Tibial artery (tissue), 4 donors: Measurements from ENCODE around the gene ZNF512B.
A peak's percentile ranks its signal among the peaks of the same experiment; 100 is the strongest.

Source experiments
- DNase-seq, 2 donors: peaks; one replicate each; pipeline ENCODE4 v3.0.0-alpha.2; 2019
- H3K27ac ChIP-seq, 2 donors: fragments of 200-600 bp; sonication (generic) in 1 of 2; 1 replicate in 1 of 2; 2 replicates in 1 of 2; pipeline ENCODE4 v1.5.1; 2018 to 2019; ENCODE audit warnings: mild to moderate bottlenecking in 1 of 2
- H3K27me3 ChIP-seq, 2 donors: fragments of 200-600 bp; sonication (generic) in 1 of 2; one replicate each; pipeline versions ENCODE4 v1.5.1 to v1.6.0; 2016 to 2019
- H3K36me3 ChIP-seq, 3 donors: fragments of 200-600 bp; sonication (generic) in 2 of 3; one replicate each; pipeline ENCODE4 v1.5.1; 2016 to 2019; ENCODE audit warnings: mild to moderate bottlenecking in 2 of 3
- H3K4me1 ChIP-seq, 4 donors: fragments of 200-600 bp; sonication (generic) in 2 of 4; 1 replicate in 3 of 4; 2 replicates in 1 of 4; pipeline ENCODE4 v1.5.1; 2016 to 2019
- H3K4me3 ChIP-seq, 2 donors: fragments of 200-600 bp; sonication (generic) in 1 of 2; 1 replicate in 1 of 2; 2 replicates in 1 of 2; pipeline ENCODE4 v1.5.1; 2018 to 2019; ENCODE audit warnings: mild to moderate bottlenecking in 2 of 2
- H3K9me3 ChIP-seq, 3 donors: fragments of 200-600 bp; sonication (generic) in 1 of 3; one replicate each; pipeline ENCODE4 v1.5.1; 2016 to 2019
- intact Hi-C: fragments of 100-400 bp; cut with DNase I; formaldehyde crosslinking; loops from one replicate; pipeline ENCODE4 v1.15.0; 2023; ENCODE audit warnings: low total_unique reads
- TF ChIP-seq, protein P1 (sequence below), 2 experiments: fragments of 200-600 bp in 1 of 2; fragments of 450-650 bp in 1 of 2; IDR thresholded peaks; one replicate each; pipeline ENCODE4 v1.5.1; 2017 to 2019; ENCODE audit warnings: antibody characterized with exemption in 2 of 2, mild to moderate bottlenecking in 1 of 2, moderate library complexity in 1 of 2

The ZNF512B gene

DNA sequence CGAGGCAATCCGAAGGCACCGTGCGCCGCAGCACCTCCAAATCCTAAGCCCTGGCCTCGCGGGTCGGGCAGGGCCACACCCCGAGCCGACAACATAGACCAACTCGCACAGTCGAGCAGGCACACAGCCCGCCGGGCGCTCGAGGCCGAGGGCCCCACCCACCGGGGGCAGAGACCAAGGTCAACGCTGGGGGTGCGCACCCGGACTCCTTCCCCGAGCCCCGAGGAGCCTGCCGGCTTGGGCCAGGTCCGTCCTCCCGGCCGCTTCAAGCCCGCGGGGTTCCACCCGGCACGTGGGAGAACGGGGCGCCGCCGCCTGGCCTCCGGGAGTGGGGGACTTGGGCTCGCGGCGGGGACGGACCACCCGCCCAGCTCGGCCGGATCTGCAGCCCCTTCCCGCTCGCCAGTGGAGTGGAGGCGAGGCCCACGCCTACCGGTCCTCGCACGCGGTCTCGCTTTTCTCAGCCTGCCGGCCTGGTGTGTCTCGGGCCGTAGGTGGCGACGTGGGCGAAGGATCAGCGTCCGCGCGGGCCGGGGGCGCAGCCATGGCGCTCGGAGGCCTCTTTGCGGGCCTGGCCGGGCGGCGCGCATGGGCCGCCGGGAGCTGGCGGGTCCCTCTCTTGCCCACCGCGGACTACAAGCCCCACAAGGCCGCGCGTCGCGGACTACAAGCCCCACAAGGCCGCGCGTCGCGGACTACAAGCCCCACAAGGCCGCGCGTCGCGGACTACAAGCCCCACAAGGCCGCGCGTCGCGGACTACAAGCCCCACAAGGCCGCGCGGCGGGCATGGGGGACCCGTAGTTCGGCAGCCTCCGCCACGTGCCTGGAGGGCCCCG is 13.7 kb downstream of the ZNF512B start, which contains the start of gene UCKL1:
Gene UCKL1 (minus strand): TSS at position 590 of the 837 bp plus-strand sequence. CDS start 44 bp downstream, at position 546.
- H3K27ac ChIP-seq, result peak within 1 kb of the TSS; percentile 95 to 96
- no peaks in the 10 kb centered on the region for H3K9me3 ChIP-seq
- peaks cover 0 to 63% (median 48%) of the 10 kb centered on the region in 4 donors for H3K4me1 ChIP-seq
- intact Hi-C loops, result no loop called here
- H3K27me3 ChIP-seq, result no peaks in the 10 kb centered on the region
- peak within 1 kb of the TSS; percentile 92 to 98 for H3K4me3 ChIP-seq
- TF ChIP-seq, protein P1, sequence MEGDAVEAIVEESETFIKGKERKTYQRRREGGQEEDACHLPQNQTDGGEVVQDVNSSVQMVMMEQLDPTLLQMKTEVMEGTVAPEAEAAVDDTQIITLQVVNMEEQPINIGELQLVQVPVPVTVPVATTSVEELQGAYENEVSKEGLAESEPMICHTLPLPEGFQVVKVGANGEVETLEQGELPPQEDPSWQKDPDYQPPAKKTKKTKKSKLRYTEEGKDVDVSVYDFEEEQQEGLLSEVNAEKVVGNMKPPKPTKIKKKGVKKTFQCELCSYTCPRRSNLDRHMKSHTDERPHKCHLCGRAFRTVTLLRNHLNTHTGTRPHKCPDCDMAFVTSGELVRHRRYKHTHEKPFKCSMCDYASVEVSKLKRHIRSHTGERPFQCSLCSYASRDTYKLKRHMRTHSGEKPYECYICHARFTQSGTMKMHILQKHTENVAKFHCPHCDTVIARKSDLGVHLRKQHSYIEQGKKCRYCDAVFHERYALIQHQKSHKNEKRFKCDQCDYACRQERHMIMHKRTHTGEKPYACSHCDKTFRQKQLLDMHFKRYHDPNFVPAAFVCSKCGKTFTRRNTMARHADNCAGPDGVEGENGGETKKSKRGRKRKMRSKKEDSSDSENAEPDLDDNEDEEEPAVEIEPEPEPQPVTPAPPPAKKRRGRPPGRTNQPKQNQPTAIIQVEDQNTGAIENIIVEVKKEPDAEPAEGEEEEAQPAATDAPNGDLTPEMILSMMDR (IDR thresholded peaks at IDR 0.05), result no peak
- DNase-seq, result peak; percentile 94 to 95
- peaks cover 8 to 31% (median 12%) of the 10 kb centered on the region in 3 donors for H3K36me3 ChIP-seq

DNA sequence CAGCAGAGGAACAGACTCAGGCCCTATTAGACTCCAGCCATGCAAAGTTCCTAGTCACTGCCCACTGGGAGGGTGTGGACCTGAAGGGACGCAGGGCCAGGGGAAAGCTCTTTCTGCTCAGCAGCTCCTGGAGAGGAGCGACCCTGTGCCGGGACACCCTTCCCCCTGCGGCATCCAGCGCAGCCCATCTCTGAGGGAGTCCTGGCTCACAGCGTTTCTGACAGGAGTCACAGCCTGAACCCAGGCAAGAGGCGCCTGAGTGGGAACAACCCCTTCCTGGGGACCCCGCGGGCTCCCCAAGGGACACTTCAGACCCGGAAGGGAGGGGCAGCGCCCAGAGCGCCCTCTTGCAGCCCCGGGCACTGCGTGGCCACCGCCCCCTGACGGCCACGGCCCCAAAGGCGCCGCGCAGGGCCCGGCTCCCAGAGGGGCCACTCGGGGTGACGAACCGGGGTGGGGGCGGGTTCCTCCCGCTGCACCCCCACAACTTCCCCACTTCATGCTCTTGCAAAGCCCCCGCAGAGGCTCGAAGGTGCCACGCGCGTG is 14.4 kb downstream of the ZNF512B start:
- intact Hi-C loops, result no loop called here
- H3K36me3 ChIP-seq, result peaks cover 8 to 25% (median 11%) of the 10 kb centered on the region in 3 donors
- no peak for DNase-seq
- peak overlapping the region; percentile 95 to 96 for H3K27ac ChIP-seq
- H3K27me3 ChIP-seq, result no peaks in the 10 kb centered on the region
- H3K4me3 ChIP-seq, result peak overlapping the region; percentile 92 to 98
- H3K9me3 ChIP-seq, result no peaks in the 10 kb centered on the region
- TF ChIP-seq, protein P1 (IDR thresholded peaks at IDR 0.05), result peak in 1 of 2 experiments; percentile 32
- H3K4me1 ChIP-seq, result peaks cover 0 to 69% (median 55%) of the 10 kb centered on the region in 4 donors

DNA sequence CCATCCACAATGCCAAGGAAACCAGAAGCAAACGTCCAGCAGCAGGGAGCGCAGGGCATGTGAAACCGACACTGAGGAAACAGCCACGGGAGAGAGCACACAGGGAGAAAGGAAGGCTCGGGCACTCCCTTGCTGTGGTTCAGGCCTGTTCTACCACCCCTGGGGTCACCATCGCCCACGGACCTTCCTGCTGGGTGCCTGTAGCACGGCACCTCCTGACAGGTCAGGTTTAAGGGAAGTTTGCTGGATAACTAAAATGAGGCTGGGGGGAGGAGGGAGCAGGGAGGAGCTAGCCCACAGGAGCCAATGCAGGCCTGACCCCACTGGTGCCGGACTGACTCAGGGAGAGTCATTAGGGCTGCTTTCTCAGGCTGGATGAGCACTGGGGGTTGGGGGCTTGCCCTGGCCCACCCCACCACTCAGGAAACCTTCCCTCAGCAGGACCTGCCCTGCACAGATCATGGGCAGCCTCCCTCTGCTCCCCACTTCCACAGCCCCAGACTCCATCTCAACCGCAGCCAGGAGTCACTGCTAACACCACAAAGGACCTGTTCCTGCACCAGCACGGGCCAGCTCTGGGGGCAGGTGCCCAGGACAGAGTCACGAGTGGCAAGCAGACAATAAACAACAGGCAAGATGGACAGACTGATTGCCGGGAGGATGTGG is 15.8 kb downstream of the ZNF512B start:
- peaks cover 0 to 10% (median 0%) of the 10 kb centered on the region in 3 donors for H3K36me3 ChIP-seq
- H3K4me1 ChIP-seq, result peaks cover 0 to 84% (median 70%) of the 10 kb centered on the region in 4 donors
- intact Hi-C loops, result no loop called here
- peak overlapping the region in 1 of 2 donors; percentile 98 for H3K4me3 ChIP-seq
- H3K9me3 ChIP-seq, result no peaks in the 10 kb centered on the region
- no peak for DNase-seq
- TF ChIP-seq, protein P1 (IDR thresholded peaks at IDR 0.05), result no peak
- H3K27me3 ChIP-seq, result no peaks in the 10 kb centered on the region
- peak overlapping the region; percentile 95 to 96 for H3K27ac ChIP-seq

DNA sequence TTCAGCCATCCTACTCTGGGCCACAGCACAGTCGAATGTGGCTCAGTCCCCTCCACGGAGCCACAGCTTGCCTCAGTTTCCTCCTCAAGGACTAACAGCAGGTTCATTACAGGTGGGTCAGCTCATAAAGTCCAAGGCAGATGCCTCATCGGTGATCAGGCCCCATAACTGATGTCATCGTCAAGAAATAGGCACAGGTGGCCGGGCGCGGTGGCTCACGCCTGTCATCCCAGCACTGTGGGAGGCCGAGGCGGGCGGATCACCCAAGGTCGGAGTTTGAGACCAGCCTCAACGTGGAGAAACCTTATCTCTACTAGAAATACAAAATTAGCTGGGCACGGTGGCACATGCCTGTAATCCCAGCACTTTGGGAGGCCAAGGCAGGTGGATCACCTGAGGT is 17.0 kb downstream of the ZNF512B start:
- TF ChIP-seq, protein P1 (IDR thresholded peaks at IDR 0.05), result no peak
- peak overlapping the region; percentile 68 to 75 for H3K27ac ChIP-seq
- no peaks in the 10 kb centered on the region for H3K27me3 ChIP-seq
- H3K4me3 ChIP-seq, result no peak overlapping the region
- peaks cover 0 to 92% (median 78%) of the 10 kb centered on the region in 4 donors for H3K4me1 ChIP-seq
- DNase-seq, result no peak
- intact Hi-C loops, result no loop called here
- no peaks in the 10 kb centered on the region for H3K9me3 ChIP-seq
- no peaks in the 10 kb centered on the region for H3K36me3 ChIP-seq

DNA sequence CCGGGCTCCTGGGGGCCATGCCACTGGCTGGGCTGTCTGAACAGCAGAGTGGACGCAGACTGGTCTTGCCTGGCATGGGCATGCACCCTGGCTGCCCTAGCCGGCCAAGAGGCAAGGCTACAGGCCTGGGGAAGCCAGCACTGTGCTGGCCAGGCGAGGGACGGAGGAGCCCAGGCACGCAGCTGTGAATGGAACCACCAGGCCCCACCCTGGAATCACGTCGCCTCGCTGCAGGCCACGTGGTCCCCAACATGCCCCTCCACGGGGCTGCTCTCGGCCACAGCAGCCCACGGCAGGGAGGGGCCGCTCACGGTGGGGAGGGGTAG is 17.6 kb downstream of the ZNF512B start:
- no peak overlapping the region for H3K4me3 ChIP-seq
- no peaks in the 10 kb centered on the region for H3K27me3 ChIP-seq
- H3K9me3 ChIP-seq, result no peaks in the 10 kb centered on the region
- H3K4me1 ChIP-seq, result peaks cover 0 to 92% (median 75%) of the 10 kb centered on the region in 4 donors
- no peaks in the 10 kb centered on the region for H3K36me3 ChIP-seq
- intact Hi-C loops, result no loop called here
- H3K27ac ChIP-seq, result peak overlapping the region; percentile 68 to 75
- TF ChIP-seq, protein P1 (IDR thresholded peaks at IDR 0.05), result no peak
- DNase-seq, result no peak
